NT2/D1 (cell line): ENCODE results near the gene GGT5.

Source experiments
- SUZ12 ChIP-seq: IDR thresholded peaks from 2 replicates; pipeline ENCODE4 v1.6.1; 2011; ENCODE audit not compliant: insufficient read length, insufficient read depth; ENCODE audit errors: extremely low read depth
- YY1 ChIP-seq: IDR thresholded peaks from 2 replicates; pipeline ENCODE4 v1.6.1; 2011; ENCODE audit not compliant: insufficient read length, insufficient read depth
- ZNF274 ChIP-seq: IDR thresholded peaks from 2 replicates; pipeline ENCODE4 v1.6.1; 2011; ENCODE audit warnings: mild to moderate bottlenecking, low read depth, low read length

DNA sequence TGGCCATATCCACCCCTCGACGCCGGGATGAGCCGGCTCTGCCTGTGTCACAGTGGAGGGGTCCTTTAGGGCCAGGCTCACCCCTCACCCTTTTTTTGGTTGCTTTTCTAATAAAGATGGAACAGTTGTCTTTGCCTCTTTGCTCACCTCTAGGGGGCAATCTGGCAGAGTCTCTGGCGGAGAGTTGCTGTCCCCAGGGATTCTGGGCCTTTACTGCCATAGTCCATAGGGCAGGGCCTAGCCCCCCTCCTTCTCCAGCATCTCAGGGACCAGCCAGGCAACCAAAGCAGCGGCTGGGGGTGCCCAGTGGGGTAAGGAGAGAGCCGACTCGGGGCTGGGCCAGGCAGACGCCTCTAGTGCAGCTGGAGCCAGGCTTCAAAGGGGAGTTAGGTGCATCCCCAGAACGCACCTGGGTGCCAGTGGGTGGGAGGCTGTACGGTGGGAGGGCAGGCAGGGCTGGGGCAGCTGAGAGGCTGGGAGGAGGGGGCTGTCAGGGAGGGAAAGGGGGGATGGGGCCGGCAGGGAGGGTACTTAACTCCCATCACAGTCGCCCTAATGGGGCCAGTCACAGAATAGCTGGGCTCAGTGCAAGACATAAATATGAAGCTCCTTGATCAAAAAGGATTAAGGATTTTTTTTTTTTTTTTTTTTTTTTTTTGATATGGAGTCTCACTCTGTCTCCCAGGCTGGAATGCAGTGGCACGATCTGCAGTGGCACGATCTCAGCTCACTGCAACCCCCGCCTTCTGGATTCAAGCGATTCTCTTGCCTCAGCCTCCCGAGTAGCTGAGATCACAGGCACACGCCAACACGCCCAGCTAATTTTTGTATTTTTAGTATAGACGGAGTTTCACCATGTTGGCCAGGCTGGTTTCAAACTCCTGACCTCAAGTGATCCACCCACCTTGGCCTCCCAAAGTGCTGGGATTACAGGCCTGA, 66.1 kb downstream of the GGT5 start:
- TF ChIP-seq ZNF274: no peak
- no peak for TF ChIP-seq YY1
- TF ChIP-seq SUZ12: no peak
